ENCODE results near the gene MT1H. TPM values are rescaled to one million over a fixed set of nuclear protein-coding genes. Genes with fewer than 3 reads are reported as not detected.

The MT1H gene
- total and polyA plus RNA-seq, 2 of the 13 experiments (the other 11 are each of a cell fraction or from before 2014, with no cell fraction given): 0.60 TPM; not detected in 1

- peak; percentile 74; the same call in 1 of the 2 replicates for TF ChIP-seq ZBTB7B (CRISPR knock-in tag; IDR thresholded peaks at IDR 0.05)
- no peak for TF ChIP-seq CBX1 (IDR thresholded peaks at IDR 0.05; ENCODE audit: low read depth)
- no peak for TF ChIP-seq ZNF460 (CRISPR knock-in tag; IDR thresholded peaks at IDR 0.05; ENCODE audit: borderline replicate concordance)
- TF ChIP-seq GABPA (IDR thresholded peaks at IDR 0.05; ENCODE audit: low read depth, low read length): no peak; the same call in 1 of the 2 replicates
- no peak for TF ChIP-seq GABPA (CRISPR knock-in tag; IDR thresholded peaks at IDR 0.05; ENCODE audit: low read depth)
- no peak for TF ChIP-seq SP2 (CRISPR knock-in tag; IDR thresholded peaks at IDR 0.05)
- no peak for TF ChIP-seq NCOR1 (IDR thresholded peaks at IDR 0.05; ENCODE audit: borderline replicate concordance, low read length)
- TF ChIP-seq ZFP41 (CRISPR knock-in tag; IDR thresholded peaks at IDR 0.05; ENCODE audit: borderline replicate concordance): no peak
- TF ChIP-seq IRX3 (CRISPR knock-in tag; IDR thresholded peaks at IDR 0.05; ENCODE audit: borderline replicate concordance, low read depth): peak; percentile 18; the same call in 1 of the 2 replicates
- no peak for TF ChIP-seq HDAC1 (CRISPR knock-in tag; IDR thresholded peaks at IDR 0.05)
- TF ChIP-seq TCF7 (IDR thresholded peaks at IDR 0.05; ENCODE audit: low read depth): no peak
- no peak for TF ChIP-seq ZKSCAN5 (CRISPR knock-in tag; IDR thresholded peaks at IDR 0.05)
- 0 out of 2 replicates have a peak, but pooled peaks have one; percentile 28 for TF ChIP-seq ZNF784 (CRISPR knock-in tag; IDR thresholded peaks at IDR 0.05; ENCODE audit: borderline replicate concordance)
- no peak for TF ChIP-seq ATAD3A (CRISPR knock-in tag; IDR thresholded peaks at IDR 0.05)
- no peak for TF ChIP-seq AHDC1 (CRISPR knock-in tag; IDR thresholded peaks at IDR 0.05; ENCODE audit: borderline replicate concordance)
- TF ChIP-seq JDP2 (CRISPR knock-in tag; IDR thresholded peaks at IDR 0.05; ENCODE audit: borderline replicate concordance): no peak
- no peak for TF ChIP-seq PITX1 (CRISPR knock-in tag; IDR thresholded peaks at IDR 0.05)
- TF ChIP-seq NCOA1 (CRISPR knock-in tag; IDR thresholded peaks at IDR 0.05): no peak
- 0 out of 2 replicates have a peak, but pooled peaks have one; percentile 71 for TF ChIP-seq MTF2 (CRISPR knock-in tag; IDR thresholded peaks at IDR 0.05; ENCODE audit: borderline replicate concordance)
- peak; percentile 64; the same call in 1 of the 2 replicates for TF ChIP-seq PATZ1 (CRISPR knock-in tag; IDR thresholded peaks at IDR 0.05)
- TF ChIP-seq, protein P1, sequence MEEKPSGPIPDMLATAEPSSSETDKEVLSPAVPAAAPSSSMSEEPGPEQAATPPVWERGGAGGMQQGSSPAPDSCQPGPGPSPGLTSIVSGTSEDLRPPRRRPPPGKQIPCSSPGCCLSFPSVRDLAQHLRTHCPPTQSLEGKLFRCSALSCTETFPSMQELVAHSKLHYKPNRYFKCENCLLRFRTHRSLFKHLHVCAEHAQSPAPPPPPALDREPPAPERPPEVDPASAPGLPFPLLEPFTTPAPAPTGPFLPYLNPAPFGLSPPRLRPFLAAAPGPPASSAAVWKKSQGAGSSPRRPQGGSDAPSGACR (CRISPR knock-in tag; IDR thresholded peaks at IDR 0.05): no peak
Observed at GRCh38 chr16:56625140-56625942, 44.3 kb upstream of the MT1H start, which contains the start of gene MT1E (continued).

All from HepG2 (cell line).